Activated CD4-positive, alpha-beta T cell treated with anti-CD3 and anti-CD28 coated beads for 48 hours (primary cell): ENCODE measurements around the gene DPF3.
A peak's percentile ranks its signal among the peaks of the same experiment; 100 is the strongest.

Experiments used
- DNase-seq: peaks from one replicate; pipeline ENCODE4 v3.0.0-alpha.2; 2020

The DPF3 gene

GRCh38 chr14:72739446-72740405 is 154.2 kb downstream of the DPF3 start:
- DNase-seq, result no peak

DNA sequence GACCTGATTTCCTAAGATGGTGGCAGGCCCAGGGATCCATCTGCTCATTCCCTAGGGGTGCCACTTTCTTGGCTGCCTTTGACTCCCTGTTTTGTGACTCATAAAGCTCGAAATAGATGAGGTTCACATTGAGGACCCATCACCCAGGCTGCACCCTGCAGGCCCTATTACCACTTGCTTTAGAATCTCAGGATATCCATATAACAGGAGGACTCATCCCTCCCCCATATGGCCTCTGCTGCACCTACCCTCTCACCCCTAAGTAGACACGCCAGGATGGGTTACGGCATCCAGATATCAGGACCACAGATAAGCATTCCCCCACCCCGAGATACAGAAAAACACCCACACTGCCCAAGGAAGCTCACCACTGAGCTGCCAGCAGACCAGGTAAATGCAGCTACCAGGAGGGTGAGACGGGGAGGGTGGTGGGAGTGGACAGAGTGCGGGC is 155.7 kb downstream of the DPF3 start:
- DNase-seq, result no peak

DNA sequence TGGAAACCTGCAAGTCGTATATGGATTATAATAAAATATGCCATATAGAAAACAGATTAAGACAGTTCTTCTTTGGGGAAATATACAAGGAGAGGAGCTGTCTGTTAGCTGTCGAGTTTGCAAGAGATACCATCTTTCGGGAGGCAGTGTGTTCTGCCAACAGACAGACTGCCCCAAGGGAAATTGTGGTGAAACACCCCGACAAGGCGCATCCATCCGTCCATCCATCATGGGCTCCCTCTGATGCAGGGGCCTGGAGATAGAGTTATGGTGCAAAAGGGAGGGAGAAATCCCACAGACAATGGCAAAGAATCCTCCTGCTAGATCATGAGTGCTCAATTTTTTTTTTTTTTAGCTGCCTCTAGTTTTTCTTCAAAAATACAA is 156.3 kb downstream of the DPF3 start:
- no peak for DNase-seq

DNA sequence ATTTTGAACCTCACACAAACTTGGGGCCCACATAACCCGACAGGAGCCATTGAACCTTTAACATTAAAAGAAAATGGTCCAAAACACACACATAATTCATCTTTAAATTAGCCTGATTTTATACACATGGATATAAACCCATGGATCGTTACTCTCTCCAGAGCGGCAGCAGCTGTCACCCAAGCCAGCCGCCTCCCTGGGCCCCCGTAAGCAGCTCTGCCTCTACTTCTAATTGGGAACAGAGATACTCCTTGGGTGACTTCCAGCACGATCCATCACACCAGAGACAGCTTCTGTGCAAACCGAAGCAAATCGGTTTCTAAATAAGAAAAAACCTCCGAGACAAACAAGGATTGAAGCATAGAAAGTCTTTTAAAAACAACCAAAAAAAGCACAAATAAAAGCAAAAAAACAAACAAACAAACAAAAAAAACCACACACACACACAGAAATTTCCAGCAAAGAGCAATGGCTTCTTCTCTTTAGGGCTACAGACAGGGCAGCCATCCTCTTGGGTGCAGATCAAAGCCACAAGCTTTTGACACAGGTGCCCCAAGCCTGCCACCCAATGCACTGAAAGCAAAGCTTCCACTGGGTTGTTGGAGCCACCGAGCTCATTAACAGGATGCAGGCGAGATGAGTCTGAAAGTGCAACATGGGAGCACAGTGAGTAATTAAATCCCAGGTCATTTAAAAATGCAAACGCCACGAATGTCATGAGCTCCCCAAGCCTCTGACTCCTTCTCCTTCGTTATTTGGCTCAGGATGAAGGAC is 156.9 kb downstream of the DPF3 start:
- no peak for DNase-seq

DNA sequence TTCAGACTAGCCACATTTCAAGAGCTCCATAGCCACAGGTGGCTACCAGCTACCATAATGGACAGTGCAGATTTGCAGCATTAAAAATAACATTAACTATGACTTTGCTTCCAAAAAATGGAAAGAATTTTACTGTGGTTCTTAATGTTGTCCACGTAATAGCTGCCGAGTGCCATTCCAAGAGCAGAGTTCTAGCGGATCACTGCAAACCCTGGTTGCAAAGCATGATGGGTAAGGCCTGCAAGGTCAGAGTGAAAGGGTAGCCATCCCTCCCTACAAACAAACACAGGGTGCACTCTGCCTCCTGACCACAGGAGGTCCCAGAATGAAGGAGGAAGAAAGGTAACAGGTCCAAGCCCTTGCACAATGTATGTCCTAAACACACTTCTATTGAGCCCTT is 157.6 kb downstream of the DPF3 start:
- no peak for DNase-seq

DNA sequence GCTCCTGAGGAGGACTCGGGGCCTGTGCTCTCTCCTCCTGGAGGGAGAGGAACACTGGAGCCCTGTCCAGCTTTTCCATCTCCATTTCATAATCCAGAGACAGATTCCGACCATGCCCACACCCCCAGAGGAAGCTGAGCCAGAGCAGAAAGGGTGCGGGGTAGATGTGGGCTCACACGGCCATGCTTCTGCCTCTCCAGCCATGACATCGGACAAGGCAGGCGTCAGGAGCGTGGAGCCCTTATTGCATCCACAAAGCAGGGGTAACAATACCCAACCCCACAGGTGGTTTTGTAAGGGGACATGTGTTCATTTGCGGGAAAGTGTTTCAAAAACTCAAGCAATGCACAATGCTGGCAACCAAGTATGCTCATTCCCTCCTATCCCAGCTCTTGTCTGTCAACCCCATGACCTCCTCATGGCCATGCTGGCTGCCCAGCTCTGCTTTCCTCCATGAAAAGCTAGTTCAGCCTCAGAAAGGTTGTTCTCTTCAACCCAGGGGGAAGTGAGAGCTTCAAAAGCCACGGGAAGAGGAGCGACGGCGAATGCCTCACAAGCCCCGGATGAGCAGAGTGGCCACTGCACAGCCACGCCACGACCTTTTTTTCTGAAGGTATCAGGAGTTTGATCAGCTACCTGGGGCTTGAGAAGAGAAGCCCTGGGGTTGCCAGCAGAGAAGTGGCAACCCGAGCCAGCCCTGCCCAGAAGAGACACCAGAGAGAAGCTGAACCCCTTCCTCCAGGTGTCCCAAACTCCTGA is 161.7 kb downstream of the DPF3 start:
- no peak for DNase-seq

- DNase-seq, result no peak
Observed at GRCh38 chr14:72731252-72732020, 162.5 kb downstream of the DPF3 start.

GRCh38 chr14:72730468-72730867 is 163.4 kb downstream of the DPF3 start:
- no peak for DNase-seq

GRCh38 chr14:72726444-72726843 is 167.5 kb downstream of the DPF3 start:
- no peak for DNase-seq

GRCh38 chr14:72723858-72724530 is 169.9 kb downstream of the DPF3 start:
- no peak for DNase-seq

DNA sequence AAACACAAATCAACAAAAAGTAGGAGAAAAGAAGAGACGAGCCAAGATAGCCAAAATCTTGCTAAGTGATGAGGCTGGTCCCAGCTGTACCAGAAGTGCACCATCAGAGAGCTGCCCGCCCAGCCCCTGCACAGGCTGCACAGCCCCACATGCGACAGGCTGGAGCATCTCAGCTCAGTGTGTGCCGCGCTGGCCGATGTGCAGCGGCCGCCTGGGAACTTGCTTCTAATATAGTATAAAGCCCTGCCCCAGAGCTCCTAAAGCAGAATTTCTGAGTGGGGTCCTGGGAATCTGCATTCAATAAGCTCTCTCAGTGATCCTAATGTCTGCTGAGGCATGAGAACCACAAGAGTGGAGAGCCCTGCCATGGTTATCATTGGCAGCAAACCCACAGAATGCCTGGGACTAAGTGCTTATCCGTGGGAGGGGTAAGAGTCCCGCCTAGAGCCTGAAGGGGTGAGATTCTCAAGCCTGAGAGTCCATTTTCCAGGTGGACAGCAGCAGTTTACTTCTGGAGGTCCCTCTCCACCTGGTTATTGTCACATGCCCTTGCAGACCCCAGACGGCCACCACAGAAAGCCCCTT is 171.6 kb downstream of the DPF3 start:
- no peak for DNase-seq

- no peak for DNase-seq
Observed at GRCh38 chr14:72721083-72721482, 172.8 kb downstream of the DPF3 start.

GRCh38 chr14:72717220-72717619 is 176.7 kb downstream of the DPF3 start:
- DNase-seq, result no peak

DNA sequence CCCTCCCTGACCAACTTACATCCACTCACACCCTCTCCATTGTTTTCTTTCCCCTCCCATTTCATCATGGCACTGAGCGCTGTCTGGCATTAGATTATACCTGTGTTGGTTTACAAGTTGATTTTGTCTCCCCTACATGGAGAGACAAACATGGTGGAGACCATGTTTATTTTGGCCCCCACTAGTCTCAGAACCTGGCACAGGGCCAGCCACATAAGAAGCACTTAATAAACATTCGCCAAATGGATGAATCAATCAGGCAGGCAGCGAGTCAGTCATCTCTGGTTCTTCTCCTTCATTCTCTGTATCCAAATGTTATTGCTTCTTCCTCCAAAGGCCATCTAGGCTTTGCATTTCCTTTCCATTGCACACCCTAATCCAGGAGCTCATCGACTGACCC is 177.4 kb downstream of the DPF3 start:
- DNase-seq, result no peak

- no peak for DNase-seq
Observed at GRCh38 chr14:72715850-72716228, 178.1 kb downstream of the DPF3 start.

DNA sequence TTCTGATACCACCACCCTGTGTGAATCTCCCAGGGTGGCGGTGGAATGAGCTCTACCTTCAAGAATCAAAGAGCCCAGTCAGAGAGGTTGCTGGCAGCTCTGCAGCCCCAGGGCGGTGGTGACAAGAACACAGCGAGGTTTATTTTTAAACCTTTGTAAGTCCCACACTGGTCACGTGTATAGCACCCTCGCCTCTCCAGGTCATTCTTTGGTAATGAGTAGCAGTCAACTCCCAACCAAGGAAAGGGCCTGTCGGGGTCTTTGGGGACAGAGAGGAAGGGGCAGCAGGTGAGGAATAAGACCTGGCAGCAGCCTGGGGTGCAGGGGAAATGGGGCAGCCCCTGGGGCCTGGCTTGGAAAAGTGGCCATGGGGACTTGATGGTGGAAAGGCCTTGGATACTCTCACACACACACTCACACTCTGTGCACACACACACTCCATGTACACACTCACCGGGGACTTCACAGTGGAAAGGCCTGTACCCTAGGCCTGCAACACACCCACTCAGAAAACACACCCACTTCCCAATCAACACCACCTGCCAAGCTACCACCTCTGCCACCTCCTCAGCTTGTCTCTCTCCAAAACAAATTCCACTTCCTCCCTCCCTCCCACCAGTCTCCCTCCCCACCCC is 178.6 kb downstream of the DPF3 start:
- DNase-seq, result no peak

DNA sequence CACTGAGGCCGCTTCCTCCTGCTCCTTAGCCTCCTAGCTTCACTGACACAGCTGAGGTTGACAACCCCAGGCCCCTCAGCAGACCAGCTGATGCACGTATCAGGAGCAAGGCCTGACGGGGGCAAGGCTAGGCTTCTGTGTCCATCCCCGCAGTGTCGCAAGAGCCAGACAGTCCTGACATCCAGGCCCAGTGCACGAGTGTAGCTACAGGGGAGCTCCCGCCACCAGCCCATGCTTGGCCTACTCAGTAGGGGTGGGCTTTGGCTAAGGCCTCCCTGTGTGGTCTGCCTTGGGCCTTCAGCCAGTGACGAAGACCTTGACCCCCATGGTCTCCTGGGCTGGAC is 179.1 kb downstream of the DPF3 start:
- no peak for DNase-seq

DNA sequence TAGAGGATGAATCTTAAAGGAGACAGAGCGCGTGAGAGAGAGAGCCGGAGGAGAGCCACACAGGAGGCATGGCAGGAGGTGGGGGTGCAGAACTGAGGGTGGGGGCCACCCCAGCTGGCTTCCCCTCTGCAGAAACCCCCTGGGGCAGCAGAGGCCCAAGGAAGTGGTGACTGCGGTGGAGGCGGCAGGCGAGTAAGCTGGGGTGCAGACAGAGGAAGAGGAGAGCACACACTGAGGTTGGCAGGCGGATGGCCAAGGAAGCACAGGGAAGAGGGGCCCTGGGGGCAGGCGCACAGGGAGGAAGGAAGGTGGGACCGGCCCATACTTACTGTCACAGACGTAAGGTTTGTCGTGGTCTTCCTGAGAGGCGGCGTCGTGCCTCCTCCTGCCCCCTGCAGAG is 179.8 kb downstream of the DPF3 start:
- DNase-seq, result peak; percentile 28

- DNase-seq, result no peak
Observed at GRCh38 chr14:72711936-72712335, 182.0 kb downstream of the DPF3 start.

DNA sequence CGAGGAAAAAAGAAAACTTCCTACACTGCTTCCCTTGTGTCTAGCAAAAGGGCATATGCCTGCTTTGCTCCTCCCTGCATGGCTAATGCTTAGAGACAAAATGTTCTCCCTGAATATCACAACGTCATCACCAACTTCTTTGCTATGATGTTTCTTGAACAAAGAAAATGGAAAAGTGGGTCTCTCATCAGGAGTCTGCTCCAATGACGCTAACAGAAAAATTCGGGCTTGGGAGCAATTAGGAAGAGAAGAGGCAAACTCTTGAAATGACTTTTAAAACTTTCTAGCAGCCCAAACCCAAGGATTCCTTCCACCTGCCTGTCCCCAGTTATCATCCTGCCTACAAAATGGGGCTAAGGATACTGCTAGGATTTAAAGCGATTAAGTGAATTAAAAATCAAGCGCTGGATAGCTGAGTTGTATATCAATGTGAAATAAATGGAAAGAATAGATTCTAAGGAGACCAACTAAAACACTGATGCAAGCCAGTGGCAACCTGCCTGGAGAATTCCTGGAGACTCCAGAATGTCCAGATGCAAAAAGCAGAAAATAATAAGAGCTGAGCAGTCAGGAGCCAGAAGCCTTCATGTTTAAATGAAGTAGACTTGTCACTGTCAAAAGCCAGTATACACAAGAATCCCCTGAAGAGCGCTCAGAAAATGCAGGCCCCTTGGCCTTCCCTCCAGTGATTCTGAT is 183.8 kb downstream of the DPF3 start:
- no peak for DNase-seq
